GM19035 (cell line): ENCODE data around the gene GNG11.
"Not testable (repeated sequence)": the region's sequence is repeated elsewhere in the genome, so short reads cannot be mapped to it uniquely, and the experiment has no call there.

Experiments
- ATAC-seq: cut with Tn5 transposase; IDR thresholded peaks from one replicate; pipeline ENCODE4 v1.9.1; 2021; ENCODE audit not compliant: unreplicated experiment

The GNG11 gene

DNA sequence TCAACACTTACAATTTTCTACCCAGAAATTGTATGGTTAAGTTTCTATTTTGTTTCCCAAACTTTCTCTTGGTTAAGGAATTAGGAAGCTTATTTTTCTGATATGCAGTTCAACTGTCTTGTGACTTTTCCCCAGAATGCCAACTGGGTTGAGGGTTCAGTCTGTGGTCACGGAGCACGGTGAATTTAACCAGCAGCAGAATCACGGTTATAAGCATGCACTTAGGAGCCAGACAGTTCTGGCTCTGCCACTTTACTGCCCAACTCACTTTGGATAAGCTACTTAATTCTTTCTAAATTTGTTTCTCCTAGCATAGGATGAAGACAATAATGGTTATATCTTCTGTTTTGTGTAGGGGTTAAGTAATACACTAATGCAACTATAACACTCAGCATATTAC is 10.3 kb upstream of the GNG11 start:
- not testable (repeated sequence) for ATAC-seq

DNA sequence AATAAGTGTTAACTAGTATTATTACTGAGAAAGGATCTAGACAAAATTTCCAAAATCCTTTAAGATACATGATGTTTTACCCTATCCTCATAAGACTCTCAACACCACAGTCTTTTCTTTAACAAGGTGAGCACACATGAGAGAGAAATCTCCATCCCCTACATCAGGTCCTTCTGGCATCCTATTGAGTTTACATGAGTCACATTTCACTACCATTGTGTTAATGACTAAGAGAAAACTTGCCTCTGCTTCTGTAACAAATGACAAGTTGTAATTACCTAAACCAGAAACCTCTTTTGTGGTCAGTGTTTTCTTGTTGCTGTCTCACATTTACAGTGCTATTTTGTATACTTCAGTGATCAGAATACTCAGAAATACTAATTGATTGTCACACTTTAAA is 9.9 kb upstream of the GNG11 start:
- ATAC-seq, result not testable (repeated sequence)

DNA sequence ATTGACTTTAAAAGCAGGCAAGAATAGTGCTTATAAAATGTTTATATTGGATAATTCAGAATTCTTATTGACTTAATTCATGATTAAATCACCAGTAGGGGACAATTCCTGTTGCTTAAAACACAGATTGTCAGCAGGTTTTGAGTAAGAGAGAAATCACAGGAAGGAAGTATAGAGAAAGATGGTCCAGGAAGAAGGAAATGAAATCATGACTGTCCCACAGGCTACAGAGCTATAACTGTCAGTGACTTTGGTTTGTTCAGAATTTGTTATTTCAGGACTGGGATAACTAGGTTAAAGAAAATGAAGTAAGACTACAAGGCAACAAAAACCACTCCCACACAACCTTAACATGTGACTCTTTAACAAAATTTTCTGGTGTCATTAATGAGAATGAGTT is 8.3 kb upstream of the GNG11 start:
- ATAC-seq, result no peak

DNA sequence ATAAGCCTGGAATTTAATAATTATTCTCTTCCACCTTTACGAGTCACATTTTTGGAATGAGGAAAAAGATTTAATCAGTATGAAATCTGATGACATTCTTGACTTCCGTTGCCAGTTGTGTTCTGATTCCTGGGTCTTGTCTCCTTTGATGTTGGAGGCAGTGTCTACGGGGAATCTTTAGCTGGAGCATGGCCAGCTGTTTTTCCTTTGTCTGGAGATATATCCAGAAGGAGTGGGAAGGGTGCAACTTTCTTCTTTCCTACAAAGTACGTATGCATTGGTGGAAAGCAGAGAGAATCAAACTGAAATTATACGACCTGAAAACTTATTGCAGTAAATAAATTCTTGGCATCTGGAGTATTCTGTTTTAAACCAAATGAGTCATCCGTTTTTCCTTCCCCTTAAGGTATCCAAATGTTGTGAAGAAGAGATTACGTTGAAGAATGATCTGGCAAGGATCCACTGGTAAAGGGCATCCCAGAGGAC is 6.9 kb upstream of the GNG11 start:
- ATAC-seq, result no peak

DNA sequence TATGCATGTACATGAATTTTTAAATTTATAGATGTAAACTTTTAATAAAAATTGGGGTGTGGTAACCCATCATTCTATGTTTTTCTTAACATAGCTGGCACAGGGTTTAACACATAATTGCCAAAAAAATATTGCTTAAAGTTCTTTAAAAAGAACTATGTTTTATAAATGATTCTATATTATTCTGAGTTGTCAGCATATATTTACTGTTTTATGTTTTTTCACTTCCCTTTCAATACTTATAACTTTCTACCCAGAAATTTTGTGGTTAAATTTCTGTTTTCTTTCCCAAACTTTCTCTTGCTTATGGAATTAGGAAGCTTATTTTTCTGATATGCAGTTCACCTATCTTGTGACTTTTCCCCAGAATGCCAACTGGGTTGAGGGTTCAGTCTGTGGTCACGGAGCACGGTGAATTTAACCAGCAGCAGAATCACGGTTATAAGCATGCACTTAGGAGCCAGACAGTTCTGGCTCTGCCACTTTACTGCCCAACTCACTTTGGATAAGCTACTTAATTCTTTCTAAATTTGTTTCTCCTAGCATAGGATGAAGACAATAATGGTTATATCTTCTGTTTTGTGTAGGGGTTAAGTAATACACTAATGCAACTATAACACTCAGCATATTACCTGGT is 6.2 kb upstream of the GNG11 start:
- not testable (repeated sequence) for ATAC-seq

DNA sequence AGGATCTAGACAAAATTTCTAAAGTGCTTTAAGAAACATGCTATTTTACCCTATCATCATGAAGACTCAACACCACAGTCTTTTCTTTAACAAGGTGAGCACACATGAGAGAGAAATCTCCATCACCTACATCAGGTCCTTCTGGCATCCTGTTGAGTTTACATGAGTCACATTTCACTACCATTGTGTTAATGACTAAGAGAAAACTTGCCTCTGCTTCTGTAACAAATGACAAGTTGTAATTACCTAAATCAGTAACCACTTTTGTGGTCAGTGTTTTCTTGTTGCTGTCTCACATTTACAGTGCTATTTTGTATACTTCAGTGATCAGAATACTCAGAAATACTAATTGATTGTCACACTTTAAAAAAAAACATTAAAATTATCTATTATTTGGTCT is 5.6 kb upstream of the GNG11 start:
- not testable (repeated sequence) for ATAC-seq

DNA sequence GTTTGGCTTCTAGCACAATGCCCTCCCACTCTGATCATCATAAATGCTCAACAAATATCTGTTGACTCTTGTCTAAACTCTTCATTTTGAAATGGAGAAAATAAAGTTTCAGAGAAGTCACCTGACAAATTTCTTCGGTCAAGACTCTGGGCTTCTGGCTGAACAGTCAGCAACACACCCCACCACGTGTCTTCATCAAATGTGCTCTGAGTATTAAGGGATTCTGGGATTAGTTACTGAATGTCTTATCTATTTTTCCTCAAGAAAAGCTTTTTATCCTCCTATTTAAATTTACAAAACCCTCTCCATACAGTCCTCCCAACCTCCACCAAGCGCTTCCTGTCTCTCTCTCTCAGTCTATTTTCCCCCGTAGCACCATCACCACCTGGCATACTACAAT is 5.2 kb upstream of the GNG11 start:
- ATAC-seq, result not testable (repeated sequence)

DNA sequence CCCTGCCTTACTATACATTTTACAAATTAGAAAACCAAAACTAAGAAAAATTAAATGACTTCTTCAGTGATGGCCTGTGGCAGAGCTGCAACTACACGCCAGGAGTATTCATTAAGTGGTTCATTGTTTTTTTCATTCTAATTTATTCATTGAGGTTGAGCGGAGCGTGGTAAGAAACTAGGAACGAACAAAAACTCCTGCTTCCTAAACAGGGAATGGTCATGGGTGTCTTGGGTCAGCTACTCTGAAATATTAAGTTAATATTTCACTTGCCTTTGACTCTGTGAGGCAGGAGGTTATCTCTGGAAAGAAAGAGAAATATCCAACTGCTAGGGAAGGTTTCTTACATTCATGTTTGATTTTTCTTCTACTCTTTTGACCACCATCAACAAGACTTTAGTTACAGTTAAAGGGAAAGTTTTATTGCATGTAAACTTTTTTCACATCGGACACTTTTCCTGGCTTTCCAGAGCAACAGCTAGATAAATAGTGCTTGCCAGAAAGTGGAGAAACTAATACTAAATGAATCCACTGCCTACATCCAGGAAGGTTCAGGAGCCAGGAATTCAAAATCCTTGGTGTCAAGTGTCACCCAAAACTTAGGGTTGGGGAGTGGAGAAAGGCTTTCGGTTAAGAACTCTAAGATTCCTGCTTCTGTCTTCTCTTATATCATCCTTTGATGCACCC is 896 bp upstream of the GNG11 start:
- no peak for ATAC-seq

DNA sequence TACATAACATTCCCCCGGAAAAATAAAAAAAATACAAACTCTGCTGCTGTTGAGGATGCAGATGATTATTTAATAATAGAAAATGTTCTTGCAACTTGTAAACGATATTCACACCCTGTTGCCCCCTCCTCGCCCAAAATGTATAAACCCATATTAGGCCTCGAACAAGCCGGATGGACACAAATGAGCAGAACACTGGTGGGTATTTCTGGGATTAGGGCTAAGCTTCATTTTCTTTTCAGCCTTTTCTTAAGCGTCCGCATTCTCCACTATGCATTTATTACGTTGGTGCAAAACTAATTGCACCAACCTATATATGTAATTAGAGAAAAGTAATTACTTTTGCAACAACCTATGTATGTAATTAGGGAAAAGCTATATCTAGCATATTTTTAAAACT is 349 bp upstream of the GNG11 start:
- no peak for ATAC-seq

DNA sequence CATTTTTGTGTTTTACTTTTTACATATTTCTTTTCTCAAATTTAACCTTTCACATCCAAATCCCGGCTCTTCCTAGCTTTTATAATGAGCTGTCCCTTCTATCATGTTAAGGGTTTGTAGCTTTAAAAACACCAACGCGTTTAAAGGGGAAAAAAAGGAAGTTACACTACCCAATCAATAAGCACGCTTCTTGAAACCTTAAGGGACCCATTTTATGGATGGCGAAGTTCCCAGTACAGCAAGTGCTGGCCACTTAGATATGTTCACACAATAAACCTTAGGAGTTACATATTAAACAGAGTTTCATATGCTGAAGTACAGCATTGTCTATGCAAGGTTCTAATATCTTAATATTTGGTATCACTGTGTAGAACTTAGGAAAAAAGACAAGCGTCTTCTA is 1.8 kb downstream of the GNG11 start:
- no peak for ATAC-seq

DNA sequence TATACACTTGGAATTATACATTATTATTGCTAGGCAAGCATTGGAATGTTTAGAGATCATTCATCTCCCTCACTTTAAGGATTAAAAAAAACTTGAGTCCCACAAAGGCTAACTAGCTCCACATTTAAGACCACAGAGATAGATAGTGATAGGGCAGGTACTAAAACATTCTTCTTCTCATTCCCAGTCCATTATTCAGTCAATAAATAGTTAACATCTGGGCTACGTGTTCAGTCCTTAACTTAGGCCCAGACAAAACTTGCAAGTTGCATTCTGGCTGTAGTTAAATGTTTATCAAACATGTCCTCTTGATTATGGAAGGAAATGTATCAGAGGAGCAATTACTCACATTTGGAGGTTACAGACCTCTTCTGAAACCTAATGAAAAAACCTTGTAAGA is 2.4 kb downstream of the GNG11 start:
- ATAC-seq, result no peak

DNA sequence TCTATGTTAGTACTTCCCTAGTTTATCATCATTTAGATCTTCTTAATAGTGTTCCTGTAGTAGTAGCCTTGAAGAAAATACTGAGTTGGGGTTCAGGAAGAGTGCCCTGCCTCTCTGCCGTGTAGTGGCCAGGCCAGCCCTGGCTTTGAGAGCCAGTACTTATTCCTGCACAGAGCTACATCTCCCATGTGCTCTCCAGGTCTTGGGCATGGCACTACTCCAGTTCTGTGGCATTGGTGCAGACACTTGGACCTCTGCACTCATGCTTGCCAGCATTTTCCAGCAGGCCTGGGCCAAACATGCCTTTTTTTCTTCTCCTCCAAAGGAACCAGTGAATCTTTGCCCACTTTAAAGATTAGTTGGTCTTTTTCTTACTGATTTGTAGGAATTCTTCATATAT is 5.3 kb downstream of the GNG11 start:
- no peak for ATAC-seq

DNA sequence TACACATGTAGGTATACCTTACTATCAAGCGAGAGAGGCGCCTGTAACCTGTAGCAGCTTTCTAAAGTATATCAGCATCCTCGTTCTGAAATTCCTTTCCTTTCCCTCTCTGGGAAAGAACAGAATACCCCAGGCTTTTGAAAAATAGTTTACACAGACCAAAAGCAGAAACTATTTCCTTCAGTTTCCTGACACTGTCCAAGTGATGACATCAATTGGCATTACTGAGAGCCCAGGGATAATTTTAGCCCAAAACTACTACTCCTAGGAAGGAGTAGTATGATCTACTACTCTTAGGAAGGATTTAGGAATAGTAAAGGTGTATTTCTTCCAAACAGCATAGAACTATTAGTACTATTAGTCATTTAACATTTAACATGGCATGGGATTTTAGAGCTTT is 6.0 kb downstream of the GNG11 start:
- ATAC-seq, result no peak

DNA sequence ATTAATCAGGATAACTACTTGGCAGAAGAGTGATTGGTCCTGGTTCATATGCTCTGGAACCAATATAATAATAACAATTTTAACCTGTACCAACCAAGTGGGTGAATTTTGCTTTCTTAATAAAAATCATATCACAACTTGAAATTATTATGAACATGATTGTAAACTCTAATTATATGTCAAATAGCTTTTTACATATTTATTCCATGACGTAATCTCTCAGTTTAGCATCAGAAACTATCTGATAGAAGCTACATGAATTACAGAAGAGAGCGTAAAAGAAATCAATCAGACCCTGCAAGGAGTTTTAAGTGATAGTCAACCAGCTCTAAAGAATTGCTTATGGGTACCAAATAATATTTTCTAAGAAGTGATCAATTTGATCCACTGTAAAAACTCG is 10.1 kb downstream of the GNG11 start:
- ATAC-seq, result no peak

DNA sequence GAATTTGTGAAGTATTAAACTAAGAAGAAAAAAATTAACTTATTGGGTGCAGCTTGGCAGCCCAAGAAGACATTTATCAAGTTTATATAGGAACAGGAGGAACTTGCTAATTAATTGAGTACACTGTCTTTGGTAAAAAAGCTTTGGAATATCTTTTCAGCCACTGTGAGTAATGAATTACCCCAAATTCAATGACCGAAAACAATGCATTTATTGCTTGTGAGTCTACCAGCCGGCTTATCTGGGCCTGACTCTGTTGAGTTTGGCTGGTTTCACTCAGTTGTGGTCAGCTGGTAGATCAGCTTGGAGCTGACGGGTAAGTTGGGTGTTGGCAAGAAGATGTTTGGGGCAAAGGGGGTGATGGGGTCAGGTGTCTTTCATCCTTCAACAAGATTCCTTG is 11.6 kb downstream of the GNG11 start:
- ATAC-seq, result no peak

DNA sequence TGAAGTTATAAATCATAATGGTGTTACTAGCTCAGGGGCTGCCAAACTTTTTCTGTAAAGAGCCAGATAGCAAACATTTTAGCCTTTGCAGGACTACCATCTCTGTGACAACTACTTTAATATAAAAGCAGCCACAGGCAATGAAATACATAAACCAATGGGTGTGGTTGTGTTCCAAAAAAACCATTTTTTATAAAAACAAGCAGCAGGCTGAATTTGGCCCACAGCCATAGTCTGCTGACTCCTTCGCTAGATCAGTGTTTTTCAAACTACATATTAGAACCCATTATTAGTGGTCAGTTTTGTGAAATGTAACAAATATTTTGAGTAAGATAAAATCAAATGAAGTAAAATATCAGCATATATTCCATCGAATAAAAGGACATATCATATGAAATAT is 13.6 kb downstream of the GNG11 start:
- ATAC-seq, result no peak

DNA sequence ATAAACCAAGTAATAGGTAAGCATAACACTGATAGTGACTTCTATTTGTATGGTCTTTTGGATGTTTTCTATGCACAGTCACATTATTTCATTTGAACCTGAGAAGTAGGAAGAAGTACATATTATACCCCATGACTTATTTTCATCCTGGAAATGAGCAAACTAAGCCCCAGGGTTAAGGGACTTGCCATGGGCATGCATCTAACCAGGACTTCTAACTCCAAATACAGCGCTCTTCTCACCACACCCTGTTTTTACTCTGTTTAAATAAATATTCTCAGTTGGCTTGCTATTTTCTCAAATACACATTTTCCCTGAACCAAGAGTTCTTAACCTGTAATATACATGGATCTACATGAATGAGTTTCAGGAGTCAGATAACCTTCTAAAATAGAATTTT is 16.3 kb downstream of the GNG11 start:
- no peak for ATAC-seq

DNA sequence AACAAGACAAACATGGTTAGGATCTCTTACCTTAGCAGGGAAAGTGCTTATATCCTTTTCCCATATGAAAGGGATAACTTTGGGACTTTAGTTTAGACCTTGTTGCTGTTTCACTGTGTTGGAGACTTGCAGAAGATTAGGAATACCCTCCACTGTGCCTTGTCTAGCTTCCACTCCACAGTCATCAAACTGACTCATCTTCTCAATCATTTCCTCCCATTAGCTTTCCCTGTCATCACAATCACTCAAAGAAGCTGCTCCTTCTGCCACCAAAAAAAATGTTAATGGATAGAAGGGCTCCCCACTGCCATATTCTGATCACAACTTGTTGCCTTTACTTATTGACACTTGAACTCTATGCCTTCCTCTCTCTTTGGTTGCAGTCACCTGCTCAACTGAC is 16.8 kb downstream of the GNG11 start:
- ATAC-seq, result no peak

DNA sequence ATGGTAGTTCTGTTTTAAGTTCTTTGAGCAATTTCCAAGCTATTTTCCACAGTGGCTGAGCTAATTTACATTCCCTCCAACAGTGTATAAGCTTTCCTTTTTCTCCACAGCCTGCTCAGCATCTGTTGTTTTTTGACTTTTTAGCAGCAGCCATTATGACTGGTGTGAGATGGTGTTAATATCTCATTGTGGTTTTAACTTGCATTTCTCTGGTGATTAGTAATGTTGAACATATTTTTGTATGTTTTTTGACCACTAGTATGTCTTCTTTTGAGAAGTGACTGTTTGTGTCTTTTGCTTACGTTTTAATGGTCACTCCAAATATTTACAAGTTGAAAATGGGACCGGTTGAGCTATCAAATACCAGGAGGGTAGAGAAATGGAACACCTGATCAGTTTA is 20.4 kb downstream of the GNG11 start:
- ATAC-seq, result no peak

DNA sequence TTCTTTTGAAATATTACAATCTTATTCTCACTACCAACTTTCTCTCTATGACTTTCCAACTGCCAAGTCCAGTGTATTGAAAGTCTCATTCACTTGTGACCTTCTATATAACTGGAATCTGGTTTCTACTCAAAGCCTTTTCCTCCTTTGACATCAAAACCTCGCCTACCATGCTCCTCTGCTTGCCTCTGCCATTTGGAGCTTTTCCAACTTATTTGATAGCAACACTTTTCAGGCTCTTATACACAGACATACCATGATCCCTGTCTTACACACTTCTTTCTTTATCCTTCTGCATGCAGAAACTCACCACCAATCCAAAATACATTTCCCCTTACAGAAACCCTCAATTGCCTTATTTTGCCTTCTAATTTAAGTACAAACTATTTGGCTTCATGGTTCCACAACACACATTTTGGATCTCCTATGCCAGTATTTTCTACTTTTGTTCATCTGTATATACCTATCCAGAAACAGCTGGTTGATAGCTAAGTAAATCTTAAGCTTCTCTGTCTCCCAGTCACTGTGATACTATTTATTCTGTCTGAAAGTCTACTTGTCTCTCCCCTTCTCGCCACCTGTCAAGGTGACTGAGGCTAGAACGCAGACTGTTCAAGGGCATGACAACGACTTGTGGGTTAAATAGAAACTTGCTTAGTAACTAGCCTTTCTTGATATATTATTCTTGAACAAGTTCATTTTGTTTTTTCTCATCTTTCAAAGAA is 22.4 kb downstream of the GNG11 start:
- ATAC-seq, result no peak

DNA sequence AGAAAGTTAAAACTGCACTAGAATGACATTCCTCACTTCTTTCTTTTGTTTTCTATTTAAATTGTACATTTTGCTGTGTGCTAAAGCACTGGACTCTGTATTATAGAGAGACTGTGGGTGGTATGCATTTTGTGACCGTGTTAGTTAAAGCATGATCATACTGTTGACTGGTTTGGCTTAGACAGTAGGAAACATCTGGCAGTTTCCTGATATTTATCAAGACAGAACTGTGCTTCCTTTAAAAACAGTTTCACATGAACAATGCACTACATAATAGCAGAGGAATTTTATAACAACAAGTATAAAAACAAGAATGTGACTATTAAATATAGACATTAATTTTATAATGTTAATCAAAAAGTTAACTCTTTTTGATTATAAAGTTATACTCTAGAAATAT is 23.1 kb downstream of the GNG11 start:
- no peak for ATAC-seq

DNA sequence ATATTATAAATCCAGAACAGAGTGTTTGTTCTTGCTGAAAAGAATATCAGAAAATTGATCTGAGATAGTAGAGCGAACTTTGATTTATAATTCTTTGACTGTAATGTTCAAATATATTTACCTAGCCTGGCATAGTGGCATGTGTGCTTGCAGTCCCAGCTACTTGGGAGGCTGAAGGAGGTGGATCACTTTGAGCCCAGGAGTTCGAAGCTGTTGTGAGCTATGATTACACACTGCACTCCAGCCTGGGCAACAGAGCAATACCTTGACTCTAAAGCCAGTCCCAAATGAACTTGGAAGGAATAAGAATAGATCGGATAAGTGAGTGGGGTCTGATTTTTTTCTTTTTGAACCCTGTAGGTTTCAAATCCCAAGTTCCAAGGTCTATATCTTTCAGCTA is 23.5 kb downstream of the GNG11 start:
- ATAC-seq, result no peak
